GM21717 (cell line): ENCODE data around the gene PRCP.
A peak's percentile ranks its signal among the peaks of the same experiment; 100 is the strongest.

ENCODE experiments used
- ATAC-seq: cut with Tn5 transposase; IDR thresholded peaks from one replicate; pipeline ENCODE4 v1.9.1; 2021; ENCODE audit warnings: mild to moderate bottlenecking, moderate library complexity; ENCODE audit not compliant: unreplicated experiment

Gene PRCP

DNA sequence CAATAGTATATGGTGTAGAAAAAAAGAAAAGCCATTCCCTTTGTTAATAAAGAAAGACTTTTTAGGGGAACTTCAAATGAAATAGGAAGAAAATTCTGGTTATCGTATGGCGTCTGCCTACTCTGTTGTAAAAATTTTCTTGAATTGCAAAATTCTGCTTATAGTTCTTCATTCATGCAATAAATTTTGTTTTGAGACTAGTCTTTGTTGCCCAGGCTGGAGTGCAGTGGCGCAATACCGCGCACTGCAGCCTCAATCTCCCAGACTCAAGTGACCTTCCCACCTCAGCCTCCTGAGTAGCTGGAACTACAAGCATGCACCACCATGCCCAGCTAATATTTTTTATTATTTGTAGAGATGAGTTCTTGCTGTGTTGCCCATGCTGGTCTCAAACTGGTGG lies 7.1 kb upstream of the PRCP start:
- ATAC-seq, result no peak

- ATAC-seq, result no peak
Measured at GRCh38 chr11:82906931-82907330, 6.7 kb upstream of the PRCP start.

DNA sequence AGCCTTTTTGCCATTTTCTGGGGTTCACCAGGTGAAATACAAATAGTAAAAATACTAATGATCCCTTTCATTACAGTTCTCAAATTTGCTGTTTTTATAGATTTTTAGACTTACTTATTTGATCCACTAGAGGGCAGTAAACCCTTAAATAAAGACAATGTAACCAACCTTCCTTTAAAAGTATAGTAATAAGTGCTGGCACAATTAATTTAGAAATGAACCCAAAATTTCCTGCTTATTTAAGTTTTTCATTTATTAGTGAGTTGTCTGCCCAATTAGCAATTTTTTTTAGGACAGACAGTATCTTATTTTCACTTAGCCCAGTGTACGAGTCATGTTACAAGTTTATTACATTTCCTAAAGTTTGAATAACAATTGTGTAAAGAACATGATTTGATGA lies 6.0 kb upstream of the PRCP start:
- ATAC-seq, result no peak

GRCh38 chr11:82903843-82904586 lies 3.8 kb upstream of the PRCP start:
- ATAC-seq, result no peak

DNA sequence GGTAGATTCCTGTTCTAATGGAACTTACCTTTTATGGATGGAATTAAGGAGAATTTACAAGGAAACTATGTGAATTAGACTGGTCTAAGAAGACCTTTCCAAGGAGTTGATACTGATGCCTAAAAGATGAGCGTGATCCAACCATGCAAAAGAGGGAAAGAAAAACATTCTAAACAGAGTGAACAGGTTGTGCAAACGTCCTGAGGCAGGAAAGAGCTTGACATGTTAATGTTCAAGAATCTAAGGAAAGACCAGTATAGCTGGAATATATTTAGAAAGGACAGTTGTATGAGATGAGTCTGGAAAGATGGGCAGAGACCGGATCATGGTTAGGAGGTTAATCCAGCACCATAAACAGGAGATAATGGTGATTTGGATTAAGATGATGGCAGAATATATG lies 2.6 kb upstream of the PRCP start:
- no peak for ATAC-seq

- ATAC-seq, result no peak
Measured at GRCh38 chr11:82901922-82902485, 1.8 kb upstream of the PRCP start.

DNA sequence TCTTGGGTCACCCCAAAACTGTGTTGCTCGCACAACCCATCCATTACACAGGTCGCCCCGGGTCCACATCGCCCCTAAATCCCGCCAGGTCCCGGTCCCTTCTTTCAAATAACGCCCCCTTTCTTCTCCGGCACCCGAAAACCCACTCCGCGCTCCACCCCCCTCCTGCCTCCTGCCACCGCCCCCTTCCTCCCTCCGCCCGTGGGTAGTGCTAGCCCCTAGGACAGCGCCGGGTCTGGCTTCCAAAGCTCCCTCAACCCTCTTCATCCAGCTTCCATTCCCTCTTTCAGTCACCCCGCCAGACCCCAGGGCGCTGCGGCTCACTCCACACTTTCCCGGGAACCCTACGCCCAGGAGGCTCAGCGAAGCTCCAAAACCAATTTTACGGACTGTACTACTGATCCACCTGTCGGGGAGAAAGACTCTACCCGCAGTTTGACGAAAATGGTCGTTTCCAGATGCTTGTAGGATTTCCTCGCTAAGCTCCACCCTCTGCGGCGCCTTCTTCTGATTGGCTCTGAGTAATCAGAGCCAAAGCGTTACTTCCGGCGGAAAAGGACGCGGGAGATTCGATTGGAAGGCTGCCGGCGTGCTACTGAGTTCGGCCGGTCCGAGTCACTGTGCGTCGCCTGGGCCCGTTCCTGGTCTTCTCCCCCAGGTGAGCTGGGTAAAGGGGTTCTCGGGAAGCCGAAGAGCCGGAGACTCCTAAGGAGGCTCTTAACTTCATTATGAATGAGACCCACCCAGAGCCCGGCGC lies 1.1 kb upstream of the PRCP start, which contains the start of gene DDIAS:
Gene DDIAS, plus strand, starts transcription at position 572 of the 757 bp plus-strand sequence. CDS start 13,003 bp downstream, outside the sequence.
- ATAC-seq, result peak; percentile 60

GRCh38 chr11:82899957-82900276 lies 313 bp downstream of the PRCP start:
- no peak for ATAC-seq

DNA sequence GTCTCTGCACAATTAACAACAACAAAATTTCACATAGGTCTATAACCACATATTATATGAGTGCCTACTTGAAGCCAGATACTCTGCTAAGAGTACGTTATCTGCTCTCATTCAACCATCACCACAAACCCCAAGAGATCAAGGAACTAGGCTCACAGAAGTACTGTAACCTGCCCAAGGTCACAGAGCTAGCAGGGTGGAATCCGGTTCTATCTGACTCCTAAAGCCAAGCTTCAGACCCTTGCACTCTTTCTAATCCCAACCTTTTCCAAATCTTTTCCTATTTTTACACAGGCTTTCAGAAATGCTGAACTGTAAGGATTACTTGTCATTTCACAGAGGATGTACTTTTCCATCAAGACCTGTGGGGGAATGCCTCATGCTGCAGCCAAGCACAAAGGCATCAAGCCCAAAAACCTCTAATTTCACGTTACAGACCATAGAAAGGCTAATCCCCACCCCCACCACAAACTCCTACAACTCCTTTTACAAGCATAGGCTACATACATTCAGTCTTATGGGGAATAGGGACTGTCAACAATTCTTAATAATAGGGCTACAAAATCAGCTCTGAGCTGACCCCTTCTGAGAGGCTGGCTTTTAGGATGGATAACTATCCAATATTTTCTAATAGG lies 927 bp downstream of the PRCP start:
- ATAC-seq, result no peak

- no peak for ATAC-seq
Measured at GRCh38 chr11:82898241-82898640, 2.0 kb downstream of the PRCP start.

- no peak for ATAC-seq
Measured at GRCh38 chr11:82896183-82896582, 4.0 kb downstream of the PRCP start.

DNA sequence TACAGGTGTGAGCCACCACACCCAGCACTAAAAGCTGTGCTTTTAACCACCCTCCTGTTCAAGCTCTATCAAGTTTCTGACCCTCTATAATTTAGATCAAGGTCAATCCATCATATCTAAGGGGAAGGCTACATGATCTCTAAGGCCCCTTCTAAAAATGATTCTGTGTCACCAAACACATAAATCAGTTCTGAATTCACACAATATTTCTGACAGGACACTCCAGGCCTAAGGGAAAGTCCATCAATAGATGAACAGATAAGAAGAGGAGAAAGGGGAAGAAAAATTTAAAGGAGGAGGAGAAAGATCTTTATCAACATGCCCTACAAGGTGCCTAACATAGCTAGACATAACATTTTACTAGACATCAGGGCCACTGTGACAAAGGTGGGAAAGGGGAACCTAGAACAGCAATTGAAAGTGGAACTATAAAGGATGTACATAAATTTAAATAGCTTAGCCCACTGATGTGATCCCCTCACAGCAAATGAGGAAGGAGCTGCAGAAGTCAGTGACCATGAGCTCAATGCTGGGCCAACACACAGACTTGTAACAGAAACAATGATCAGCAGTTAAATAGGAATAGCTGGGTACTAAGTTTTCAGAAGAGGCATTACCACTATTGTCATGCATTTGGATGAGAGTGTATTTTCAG lies 4.7 kb downstream of the PRCP start:
- ATAC-seq, result peak; percentile 29

DNA sequence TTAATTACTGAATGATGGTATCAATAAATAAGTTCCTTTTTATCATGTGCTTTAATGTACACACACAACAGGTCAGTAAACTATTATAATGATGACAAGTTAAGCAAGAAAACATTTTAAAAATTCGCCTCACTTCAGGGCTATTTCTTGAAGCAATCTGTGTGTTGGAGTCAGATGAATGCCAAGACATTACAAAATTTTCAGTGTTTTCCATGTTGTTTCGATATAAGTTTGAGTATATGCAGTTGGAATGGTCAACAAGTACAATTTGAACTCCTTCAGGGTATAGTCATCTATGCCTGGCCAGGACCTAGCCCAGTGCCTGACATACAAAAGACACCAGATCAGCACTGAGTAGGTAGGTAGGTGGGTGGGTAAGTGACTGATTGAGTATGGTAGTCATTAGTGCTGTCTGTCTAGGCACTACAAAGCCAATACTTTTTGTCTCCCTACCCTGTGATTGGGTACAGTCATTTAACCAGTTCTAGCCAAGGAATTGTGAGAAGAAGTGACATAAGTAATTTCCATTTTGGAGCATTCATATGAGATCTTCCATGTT lies 7.5 kb downstream of the PRCP start:
- ATAC-seq, result no peak

- ATAC-seq, result no peak
Measured at GRCh38 chr11:82890936-82891335, 9.3 kb downstream of the PRCP start.

- ATAC-seq, result no peak
Measured at GRCh38 chr11:82890002-82890341, 10.3 kb downstream of the PRCP start.

GRCh38 chr11:82889133-82890001 lies 10.9 kb downstream of the PRCP start:
- no peak for ATAC-seq

DNA sequence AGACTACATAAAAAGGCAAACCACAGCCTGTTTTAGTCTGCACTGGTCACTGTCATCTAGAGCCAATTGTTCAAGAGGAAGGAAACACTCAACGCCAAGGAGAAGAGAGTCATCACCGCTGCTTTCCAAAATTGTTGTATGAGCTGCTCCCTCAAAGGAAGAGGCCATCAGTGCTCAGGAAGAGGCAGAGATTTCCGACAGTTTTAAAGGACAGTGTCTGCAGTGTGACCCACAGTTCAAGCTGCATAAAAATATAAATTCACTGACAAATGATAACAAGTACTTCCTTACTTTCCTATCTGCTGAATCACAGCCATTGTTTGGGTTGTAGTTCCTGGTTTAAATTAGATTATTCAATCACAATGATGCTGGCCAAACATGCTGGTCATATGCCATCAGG lies 16.4 kb downstream of the PRCP start:
- no peak for ATAC-seq

DNA sequence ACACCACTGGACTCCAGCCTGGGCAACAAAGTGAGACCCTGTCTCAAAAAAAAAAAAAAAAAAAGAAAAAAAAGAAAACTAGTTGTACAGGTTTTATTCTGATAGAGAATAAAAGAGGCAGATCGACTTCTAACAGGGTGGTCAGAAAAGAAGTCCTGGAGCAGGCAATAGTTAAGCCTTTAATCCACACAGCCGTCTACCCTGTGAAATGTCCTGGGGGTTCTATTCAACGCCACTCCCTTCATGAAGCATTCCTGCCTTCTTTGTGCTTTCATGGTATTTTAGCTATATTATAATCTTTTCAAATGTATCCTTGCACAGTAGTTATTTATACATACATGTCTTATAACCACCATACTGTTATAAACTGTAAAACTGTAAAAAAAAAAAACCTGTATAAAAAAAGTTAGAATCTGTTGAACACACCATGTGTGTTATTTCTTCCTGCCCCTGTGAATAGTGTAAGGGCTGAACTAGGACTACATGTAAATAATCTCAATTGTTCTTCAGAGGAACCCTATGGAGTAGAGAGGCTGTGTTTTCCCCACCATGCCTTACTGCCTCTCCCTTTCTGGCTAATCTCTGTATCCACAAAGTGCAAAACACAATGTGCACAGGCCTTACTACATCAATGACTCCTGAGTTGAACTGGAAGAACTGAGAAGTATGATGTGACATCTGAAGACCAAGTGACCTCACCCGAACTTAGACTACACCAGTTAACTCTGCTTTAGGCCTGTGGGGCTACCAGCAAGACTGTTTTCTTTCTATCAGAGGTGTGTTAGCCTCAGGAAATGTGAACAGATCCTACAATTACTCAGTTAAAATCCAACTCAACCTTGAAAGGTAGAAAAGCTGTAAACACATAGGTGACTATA lies 25.3 kb downstream of the PRCP start:
- ATAC-seq, result no peak

DNA sequence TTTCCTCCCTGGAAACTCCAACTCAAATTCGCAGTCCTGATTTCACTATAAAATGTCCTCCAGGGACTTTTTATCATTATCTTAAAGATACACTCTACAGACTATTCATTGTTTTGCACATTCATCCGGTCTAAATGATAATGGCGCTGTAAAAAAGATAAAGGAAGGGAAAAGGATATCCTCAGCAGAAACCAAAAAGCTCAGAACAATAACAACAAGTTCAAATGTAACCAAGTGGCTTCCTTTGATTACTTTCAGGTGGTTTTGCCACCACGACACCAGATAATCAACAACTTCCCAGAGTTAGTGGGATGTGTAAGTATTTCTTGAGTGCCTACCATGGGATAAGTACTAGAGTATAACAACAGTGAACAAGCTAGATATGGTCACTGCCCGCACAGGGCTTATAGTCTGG lies 26.3 kb downstream of the PRCP start:
- ATAC-seq, result no peak
